ENCODE results near the gene BRCC3.

The BRCC3 gene

DNA sequence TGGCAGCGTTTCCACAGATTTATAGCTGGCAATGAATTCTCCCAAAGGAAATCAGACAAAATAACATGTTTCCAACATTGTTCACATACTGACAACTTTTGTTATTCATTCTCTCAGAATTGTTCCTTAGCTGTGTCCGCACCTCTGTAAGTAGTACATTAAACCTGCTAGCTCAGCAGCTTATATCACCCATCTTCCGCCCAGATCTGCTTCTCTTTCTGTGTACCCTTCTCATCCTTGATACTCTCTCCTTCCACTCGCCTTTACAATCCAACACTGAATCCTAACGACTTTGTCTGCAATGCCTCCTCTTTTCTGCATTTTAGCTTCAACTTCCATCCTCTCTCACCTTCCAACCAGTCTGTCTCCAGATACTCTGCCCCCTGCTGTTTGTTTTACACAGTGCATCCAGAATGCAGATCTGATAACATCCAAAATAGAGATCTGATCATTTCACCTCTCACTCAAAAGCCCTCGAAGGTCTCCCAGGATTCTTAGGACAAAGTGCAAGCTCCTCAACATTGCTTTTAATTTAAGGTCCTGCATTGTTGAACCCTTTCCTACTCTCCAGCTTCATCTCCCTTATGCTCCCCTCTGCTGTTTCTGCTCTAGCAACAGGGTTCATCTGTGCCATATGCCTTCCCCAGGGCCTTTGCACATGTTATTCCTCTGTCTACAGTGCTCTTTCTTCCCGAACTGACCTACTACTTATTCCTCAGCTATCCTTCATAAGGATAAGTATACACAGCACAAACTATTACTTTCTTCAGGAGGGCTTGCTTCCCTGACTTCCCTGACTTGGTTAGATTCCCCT lies 77.6 kb downstream of the BRCC3 start:
- no peak for DNase-seq

DNA sequence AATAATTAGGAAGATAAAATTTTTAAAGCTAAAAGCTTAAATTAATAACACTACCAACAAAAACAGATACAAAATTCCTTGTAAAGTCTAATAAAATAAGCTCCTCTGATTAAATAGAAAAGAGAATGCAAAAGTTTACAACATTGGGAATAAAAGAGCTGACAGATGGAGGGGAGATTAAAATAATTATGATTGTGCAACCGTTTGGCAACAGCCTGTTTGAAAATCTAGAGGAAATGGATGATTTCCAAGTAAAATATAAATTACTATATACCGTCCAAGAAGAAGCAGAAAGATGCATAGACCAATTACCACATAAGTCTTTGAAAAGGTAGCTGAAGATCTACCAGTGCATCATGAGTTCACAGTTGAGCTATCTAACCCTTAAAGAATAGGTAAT lies 98.6 kb downstream of the BRCC3 start:
- no peak for DNase-seq

Data from GF-D8 (cell line).